Calu3 (cell line): ENCODE results near the gene FAM20C. TPM values are rescaled to one million over a fixed set of nuclear protein-coding genes. Genes with fewer than 3 reads are reported as not detected.

Experiments used
- BruUV-seq: library from RNA; stranded (reverse); fragments of 400-500 nt; replicated peaks from 2 replicates; lab custom pipeline; 2021; lab: Mats Ljungman, UMichigan
- CTCF ChIA-PET: fragments of 300-600 bp; sonication (Branson Sonifier 250); formaldehyde crosslinking; loops from one replicate; lab custom pipeline; 2022; ENCODE audit warnings: antibody characterized with exemption; lab: Charles Lee
- DNase-seq: peaks from one replicate; pipeline ENCODE4 v3.0.0; 2022
- H3K27ac Mint-ChIP-seq: one replicate; pipeline ENCODE4 v1.8.0; 2022; ENCODE audit warnings: mixed read lengths; ENCODE audit not compliant: unreplicated experiment
- H3K27me3 Mint-ChIP-seq: one replicate; pipeline ENCODE4 v1.8.0; 2022; ENCODE audit warnings: mixed read lengths; ENCODE audit not compliant: unreplicated experiment
- H3K36me3 Mint-ChIP-seq: one replicate; pipeline ENCODE4 v1.8.0; 2022; ENCODE audit warnings: mild to moderate bottlenecking, moderate library complexity, mixed read lengths; ENCODE audit not compliant: insufficient read depth, unreplicated experiment
- H3K4me1 Mint-ChIP-seq: one replicate; pipeline ENCODE4 v1.8.0; 2022; ENCODE audit warnings: mild to moderate bottlenecking, low read depth, mixed read lengths; ENCODE audit not compliant: unreplicated experiment
- H3K4me3 Mint-ChIP-seq: one replicate; pipeline ENCODE4 v1.8.0; 2022; ENCODE audit warnings: mild to moderate bottlenecking, low read depth, moderate library complexity, mixed read lengths; ENCODE audit not compliant: unreplicated experiment
- H3K9me3 Mint-ChIP-seq: one replicate; pipeline ENCODE4 v1.8.0; 2022; ENCODE audit warnings: low read depth, mixed read lengths; ENCODE audit not compliant: unreplicated experiment
- intact Hi-C: fragments of 100-400 bp; cut with micrococcal nuclease; formaldehyde crosslinking; loops from one replicate; pipeline ENCODE4 v1.10.0; 2022; ENCODE audit not compliant: unreplicated experiment
- total RNA-seq: library from RNA; stranded (reverse); gene quantifications from 2 replicates; pipeline ENCODE4 v1.2.3, GENCODE V29; 2022
- TF ChIP-seq, protein P1 (sequence below): fragments of 200-600 bp; IDR thresholded peaks from one replicate; pipeline ENCODE4 v1.8.0; 2022; ENCODE audit warnings: antibody characterized with exemption; ENCODE audit not compliant: unreplicated experiment

The FAM20C gene
- total RNA-seq, 1 experiment from 2014 or later: 9.1 TPM

DNA sequence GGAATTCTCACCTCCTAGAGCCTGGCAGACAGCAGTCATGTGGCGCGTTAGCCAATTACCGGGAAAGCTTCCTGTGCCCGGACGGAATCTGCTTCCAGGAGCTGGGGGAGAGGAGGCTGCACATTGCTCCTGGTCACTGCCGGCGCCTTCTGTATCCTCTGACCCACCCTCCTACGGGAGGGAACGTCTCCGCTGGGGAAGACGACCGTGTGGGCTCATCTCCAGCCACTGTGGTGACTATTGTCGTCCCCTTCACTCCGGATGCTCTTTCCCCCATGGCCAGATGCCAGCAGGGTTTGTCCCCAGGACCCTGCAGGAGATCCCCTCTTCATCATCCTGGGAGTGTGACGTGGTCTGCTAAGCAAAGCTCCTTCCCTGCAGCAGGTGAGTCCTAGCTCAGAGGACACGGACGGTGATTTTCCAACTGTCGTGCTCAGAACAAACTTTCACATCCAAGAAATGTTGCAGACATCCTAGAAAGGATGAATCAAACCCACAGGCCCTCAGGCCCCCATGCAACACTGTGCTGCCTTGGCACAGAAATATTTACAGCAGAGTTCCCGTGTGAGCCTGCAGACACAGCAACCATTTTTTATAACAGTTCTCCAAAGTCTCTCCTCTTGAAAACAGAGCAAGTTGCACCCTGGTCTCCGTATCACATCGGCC lies 29.6 kb upstream of the FAM20C start:
- BruUV-seq: no TSS peak
- Mint-ChIP-seq H3K9me3 (no peaks in the 10 kb centered on the region), H3K4me1 (peaks cover 16% of the 10 kb centered on the region), H3K27ac (no peak overlapping the region), H3K4me3 (no peak overlapping the region), H3K27me3 (peaks cover 100% of the 10 kb centered on the region), H3K36me3 (peaks cover 10% of the 10 kb centered on the region)
- DNase-seq: no peak
- intact Hi-C loops: no loop called here
- TF ChIP-seq, protein P1, sequence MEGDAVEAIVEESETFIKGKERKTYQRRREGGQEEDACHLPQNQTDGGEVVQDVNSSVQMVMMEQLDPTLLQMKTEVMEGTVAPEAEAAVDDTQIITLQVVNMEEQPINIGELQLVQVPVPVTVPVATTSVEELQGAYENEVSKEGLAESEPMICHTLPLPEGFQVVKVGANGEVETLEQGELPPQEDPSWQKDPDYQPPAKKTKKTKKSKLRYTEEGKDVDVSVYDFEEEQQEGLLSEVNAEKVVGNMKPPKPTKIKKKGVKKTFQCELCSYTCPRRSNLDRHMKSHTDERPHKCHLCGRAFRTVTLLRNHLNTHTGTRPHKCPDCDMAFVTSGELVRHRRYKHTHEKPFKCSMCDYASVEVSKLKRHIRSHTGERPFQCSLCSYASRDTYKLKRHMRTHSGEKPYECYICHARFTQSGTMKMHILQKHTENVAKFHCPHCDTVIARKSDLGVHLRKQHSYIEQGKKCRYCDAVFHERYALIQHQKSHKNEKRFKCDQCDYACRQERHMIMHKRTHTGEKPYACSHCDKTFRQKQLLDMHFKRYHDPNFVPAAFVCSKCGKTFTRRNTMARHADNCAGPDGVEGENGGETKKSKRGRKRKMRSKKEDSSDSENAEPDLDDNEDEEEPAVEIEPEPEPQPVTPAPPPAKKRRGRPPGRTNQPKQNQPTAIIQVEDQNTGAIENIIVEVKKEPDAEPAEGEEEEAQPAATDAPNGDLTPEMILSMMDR: no peak
- CTCF ChIA-PET: no interaction called here

- CTCF ChIA-PET: no interaction called here
- TF ChIP-seq, protein P1: no peak
- intact Hi-C loops: no loop called here
- no peak for DNase-seq
- Mint-ChIP-seq H3K36me3 (peaks cover 10% of the 10 kb centered on the region), H3K4me3 (no peak overlapping the region), H3K9me3 (no peaks in the 10 kb centered on the region), H3K27me3 (peaks cover 100% of the 10 kb centered on the region), H3K27ac (no peak overlapping the region), H3K4me1 (peaks cover 16% of the 10 kb centered on the region)
- BruUV-seq: no TSS peak
Measured at GRCh38 chr7:163298-163695, 29.1 kb upstream of the FAM20C start.

DNA sequence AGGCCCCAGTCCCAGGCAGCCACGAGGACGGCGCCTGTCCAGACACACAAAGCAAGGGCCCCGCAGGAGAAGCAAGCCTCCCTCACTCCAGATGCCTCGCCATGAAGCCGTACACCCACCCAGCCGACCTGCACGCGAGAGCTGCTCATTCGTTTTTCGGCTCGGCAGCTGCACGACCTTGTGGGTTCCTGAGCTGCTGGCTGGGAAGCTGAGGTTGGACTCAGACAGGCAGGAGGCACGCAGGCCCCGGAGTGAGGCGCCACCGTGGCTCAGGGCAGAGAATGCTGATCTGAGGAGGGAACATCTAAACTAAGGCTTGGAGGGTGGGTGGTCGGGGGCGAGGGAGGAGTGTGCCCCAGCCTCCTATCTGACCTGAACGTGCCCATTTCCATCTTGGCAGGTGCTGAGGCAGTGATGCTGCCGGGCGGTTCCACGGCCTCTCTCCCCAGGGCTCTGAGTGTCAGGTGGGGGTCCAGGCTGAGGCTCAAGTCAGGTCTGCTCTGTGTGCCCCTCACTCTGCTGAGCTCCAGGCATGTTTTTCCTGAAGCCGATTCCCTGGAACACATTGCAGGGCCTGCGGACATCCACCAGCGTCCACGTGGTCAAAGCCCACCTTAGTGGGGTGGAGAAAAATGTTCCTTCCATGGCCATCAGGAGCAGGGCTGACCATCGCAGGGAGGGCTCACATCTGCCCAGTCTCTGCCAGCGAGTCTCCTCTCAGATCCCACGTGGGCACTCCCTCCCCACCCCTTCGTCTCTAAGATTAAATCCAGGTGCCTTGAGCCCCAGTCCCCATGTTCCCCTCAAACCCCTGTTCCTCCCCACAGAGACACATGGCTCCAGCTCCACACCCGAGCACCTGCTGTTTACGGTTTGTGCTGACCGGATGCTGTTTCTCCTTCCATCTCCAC lies 28.1 kb upstream of the FAM20C start:
- H3K4me1 Mint-ChIP-seq: peaks cover 16% of the 10 kb centered on the region
- no peak overlapping the region for H3K27ac Mint-ChIP-seq
- TF ChIP-seq, protein P1: no peak
- H3K4me3 Mint-ChIP-seq: no peak overlapping the region
- no peak for DNase-seq
- H3K36me3 Mint-ChIP-seq: peaks cover 10% of the 10 kb centered on the region
- H3K27me3 Mint-ChIP-seq: peaks cover 100% of the 10 kb centered on the region
- no TSS peak for BruUV-seq
- CTCF ChIA-PET: interaction anchor here (1.3 kb wide), 1 partner anchor 29 kb away, joined by 3 read pairs; the partner anchor contains the start of gene FAM20C
- H3K9me3 Mint-ChIP-seq: no peaks in the 10 kb centered on the region
- intact Hi-C loops: no loop called here

DNA sequence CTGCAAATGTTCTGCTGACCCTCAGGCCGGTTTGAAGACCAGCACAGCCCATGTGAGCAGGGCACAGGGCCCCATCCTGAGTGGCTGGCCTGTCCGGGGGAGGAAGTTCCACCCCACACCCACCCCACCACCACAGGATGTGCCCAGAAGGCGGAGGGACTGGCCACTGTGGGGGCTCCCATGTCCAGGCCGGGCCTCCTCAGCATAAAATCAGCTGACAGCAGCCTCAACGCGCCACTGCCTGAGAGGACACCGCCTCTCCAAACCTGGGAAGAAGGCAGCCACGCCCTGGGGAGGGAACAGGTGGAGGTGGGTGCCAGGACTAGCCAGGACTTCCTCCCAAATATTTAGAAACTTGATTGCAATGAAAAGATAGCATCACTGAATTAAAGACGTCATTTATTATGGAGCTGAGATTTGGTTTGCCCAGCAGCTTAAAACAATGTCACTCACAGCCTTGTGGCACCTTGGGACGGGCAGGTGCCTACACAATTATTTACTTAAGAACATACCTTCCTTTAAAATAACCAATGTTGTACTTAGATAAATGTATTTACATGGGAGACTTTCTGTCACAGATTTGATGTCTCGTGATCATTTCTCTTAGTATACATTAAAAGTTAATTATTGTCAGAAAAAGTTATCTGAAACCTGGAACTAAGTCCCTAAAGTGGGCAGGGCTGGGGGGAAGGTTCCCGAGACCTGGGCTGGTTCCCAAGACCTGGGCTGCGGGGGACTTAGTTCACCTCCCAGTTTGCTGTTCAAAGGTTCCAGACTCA lies 27.3 kb upstream of the FAM20C start:
- no peak overlapping the region for H3K27ac Mint-ChIP-seq

More for the DNA sequence above, 27.3 kb upstream of the FAM20C start:
- peaks cover 100% of the 10 kb centered on the region for H3K27me3 Mint-ChIP-seq
- intact Hi-C loops: no loop called here
- H3K4me1 Mint-ChIP-seq: peaks cover 16% of the 10 kb centered on the region
- DNase-seq: peak; percentile 26
- H3K36me3 Mint-ChIP-seq: peaks cover 10% of the 10 kb centered on the region
- CTCF ChIA-PET: interaction anchor here (0.7 to 1.3 kb wide), 2 partner anchors 28 to 109 kb away, joined by 3 read pairs; partner anchors contain the start of gene FAM20C
- H3K4me3 Mint-ChIP-seq: no peak overlapping the region
- no peaks in the 10 kb centered on the region for H3K9me3 Mint-ChIP-seq
- BruUV-seq: no TSS peak
- TF ChIP-seq, protein P1: no peak
